D721Med (cell line): ENCODE results near the gene NEDD4L.

ENCODE experiments used
- DNase-seq: peaks from one replicate; pipeline ENCODE4 v3.0.0; 2011; ENCODE audit warnings: low spot score; ENCODE audit not compliant: insufficient read length
- FAIRE-seq: peaks from 2 replicates; lab custom pipeline; 2011; peaks lifted over from hg19 to GRCh38; lab: Jason Lieb, UNC
- CTCF ChIP-seq: IDR thresholded peaks from 2 replicates; pipeline ENCODE4 v1.5.1; 2012; ENCODE audit warnings: mild to moderate bottlenecking, control low read depth; ENCODE audit not compliant: insufficient read depth; ENCODE audit errors: missing control alignments

The NEDD4L gene

GRCh38 chr18:58069721-58070292 lies 25.8 kb downstream of the NEDD4L start:
- no peak for TF ChIP-seq CTCF
- no peak for DNase-seq
- FAIRE-seq: no peak

- TF ChIP-seq CTCF: no peak
- FAIRE-seq (no peak), DNase-seq (no peak)
Observed at GRCh38 chr18:58076052-58076451, 32.0 kb downstream of the NEDD4L start.

GRCh38 chr18:58077329-58077728 lies 33.3 kb downstream of the NEDD4L start:
- FAIRE-seq (peak; percentile 94), DNase-seq (no peak)
- no peak for TF ChIP-seq CTCF

- TF ChIP-seq CTCF: no peak
- FAIRE-seq (peak; percentile 98), DNase-seq (no peak)
Observed at GRCh38 chr18:58078889-58079573, 35.0 kb downstream of the NEDD4L start.

- no peak for TF ChIP-seq CTCF
- FAIRE-seq (peak; percentile 99), DNase-seq (no peak)
Observed at GRCh38 chr18:58080451-58080850, 36.4 kb downstream of the NEDD4L start.

GRCh38 chr18:58087928-58088690 lies 44.1 kb downstream of the NEDD4L start:
- FAIRE-seq (no peak), DNase-seq (no peak)
- no peak for TF ChIP-seq CTCF
